Left ventricle myocardium superior (tissue), 1 donor: ENCODE results near the gene CUEDC1. TPM values are rescaled to one million over a fixed set of nuclear protein-coding genes. Genes with fewer than 3 reads are reported as not detected.

Source experiments
- ATAC-seq: fragments of 200-7000 bp; cut with Tn5 transposase; one replicate; pipeline ENCODE4 v1.9.1; 2020; ENCODE audit warnings: mild to moderate bottlenecking, moderate library complexity
- DNase-seq: peaks from one replicate; pipeline ENCODE4 v3.0.0-alpha.2; 2020
- intact Hi-C: fragments of 100-400 bp; cut with micrococcal nuclease; formaldehyde crosslinking; loops from one replicate; pipeline ENCODE4 v1.11.0; 2022
- total RNA-seq: library from RNA; stranded (reverse); fragmentation: NEBNext Ultra II Directional; extraction: Animal tissue kit (Norgen Biotek cat#: 25700); gene quantifications from one replicate; pipeline ENCODE4 v1.2.1, GENCODE V29; 2021
- donor health status: DM: no; HTN: yes; CAD: no; lungs with severe emphysema.

CUEDC1 gene
- total RNA-seq, 1 donor from 2014 or later: 55.0 TPM

GRCh38 chr17:57835333-57835900 is 119.8 kb downstream of the CUEDC1 start:
- DNase-seq (no peak), ATAC-seq (no peak)
- intact Hi-C loops: loop anchor here (10.0 kb wide), 1 partner anchor 241 kb away; no protein-coding TSS in a partner anchor

GRCh38 chr17:57834146-57834741 is 121.0 kb downstream of the CUEDC1 start:
- peak; percentile 81 for DNase-seq
- peak; percentile 78 for ATAC-seq
- intact Hi-C loops: loop anchor here (10.0 kb wide), 1 partner anchor 239 kb away; no protein-coding TSS in a partner anchor

GRCh38 chr17:57833179-57833939 is 121.9 kb downstream of the CUEDC1 start:
- peak; percentile 82 for ATAC-seq
- intact Hi-C loops: loop anchor here (10.0 kb wide), 1 partner anchor 239 kb away; no protein-coding TSS in a partner anchor
- peak; percentile 68 for DNase-seq

- intact Hi-C loops: loop anchor here (10.0 kb wide), 1 partner anchor 238 kb away; no protein-coding TSS in a partner anchor
- DNase-seq: no peak
- ATAC-seq: peak; percentile 20
These were observed 122.7 kb downstream of the CUEDC1 start for GRCh38 chr17:57832314-57833178.

- no peak for DNase-seq
- ATAC-seq: no peak
- intact Hi-C loops: loop anchor here (10.0 kb wide), 1 partner anchor 236 kb away; no protein-coding TSS in a partner anchor
These were observed 124.3 kb downstream of the CUEDC1 start for GRCh38 chr17:57830880-57831279.

- ATAC-seq (no peak), DNase-seq (no peak)
- intact Hi-C loops: no loop called here
These were observed 131.5 kb downstream of the CUEDC1 start for GRCh38 chr17:57823469-57824401.

GRCh38 chr17:57819867-57820266 is 135.3 kb downstream of the CUEDC1 start:
- intact Hi-C loops: no loop called here
- DNase-seq (no peak), ATAC-seq (no peak)

GRCh38 chr17:57819285-57819684 is 135.9 kb downstream of the CUEDC1 start:
- DNase-seq (no peak), ATAC-seq (no peak)
- intact Hi-C loops: no loop called here

- DNase-seq (no peak), ATAC-seq (no peak)
- intact Hi-C loops: no loop called here
These were observed 137.1 kb downstream of the CUEDC1 start for GRCh38 chr17:57818066-57818465.

- ATAC-seq (no peak), DNase-seq (no peak)
- intact Hi-C loops: no loop called here
These were observed 137.9 kb downstream of the CUEDC1 start for GRCh38 chr17:57817299-57817698.

- ATAC-seq: no peak
- no peak for DNase-seq
- intact Hi-C loops: no loop called here
These were observed 140.8 kb downstream of the CUEDC1 start for GRCh38 chr17:57814421-57814820.

- no peak for ATAC-seq
- intact Hi-C loops: no loop called here
- no peak for DNase-seq
These were observed 143.5 kb downstream of the CUEDC1 start for GRCh38 chr17:57811638-57812280.

Other genes starting within 250 kb of the CUEDC1 start
- not detected for gene CCDC182, start 210.1 kb downstream of the CUEDC1 start, total RNA-seq
- 86.3 TPM for gene MRPS23, start 105.4 kb downstream of the CUEDC1 start, total RNA-seq
- gene VEZF1, start 32.8 kb upstream of the CUEDC1 start, total RNA-seq: 77.6 TPM
- gene SRSF1, start 51.8 kb upstream of the CUEDC1 start, total RNA-seq: 98.1 TPM
- 80.5 TPM for gene DYNLL2, start 128.0 kb upstream of the CUEDC1 start, total RNA-seq
- gene OR4D1, start 193.0 kb upstream of the CUEDC1 start, total RNA-seq: not detected
- not detected for gene OR4D2, start 211.6 kb upstream of the CUEDC1 start, total RNA-seq
- gene EPX, start 237.3 kb upstream of the CUEDC1 start, total RNA-seq: not detected